Fibroblast of lung (primary cell): ENCODE results near the gene OR5V1. TPM values are rescaled to one million over a fixed set of nuclear protein-coding genes. Genes with fewer than 3 reads are reported as not detected.

Experiments used
- DNase-seq, 2 donors: peaks; one replicate each; pipeline versions ENCODE4 v3.0.0 to v3.0.0-alpha.2; 2010; ENCODE audit warnings: low read depth in 2 of 2
- H2AFZ ChIP-seq: 2 replicates; pipeline ENCODE4 v1.5.1; 2012; ENCODE audit warnings: low read length, control low read depth, inconsistent platforms
- H3K27ac ChIP-seq: 2 replicates; pipeline ENCODE4 v1.5.1; 2011; ENCODE audit warnings: low read length, control low read depth; ENCODE audit not compliant: insufficient read depth
- H3K27me3 ChIP-seq: 2 replicates; pipeline ENCODE4 v1.5.1; 2011; ENCODE audit warnings: mild to moderate bottlenecking, low read length; ENCODE audit not compliant: control insufficient read depth, insufficient read depth
- H3K36me3 ChIP-seq: 2 replicates; pipeline ENCODE4 v1.5.1; 2011; ENCODE audit warnings: low read length; ENCODE audit not compliant: control insufficient read depth, insufficient read depth
- H3K4me1 ChIP-seq: 2 replicates; pipeline ENCODE4 v1.5.1; 2011; ENCODE audit warnings: low read length; ENCODE audit not compliant: control insufficient read depth, insufficient read depth; ENCODE audit errors: extremely low read depth
- H3K4me2 ChIP-seq: 2 replicates; pipeline ENCODE4 v1.5.1; 2011; ENCODE audit warnings: low read length, control low read depth; ENCODE audit not compliant: insufficient read depth; ENCODE audit errors: extremely low read depth
- H3K4me3 ChIP-seq, 4 experiments: fragments of 200-600 bp in 1 of 4; sonication (generic) in 1 of 4; replicated peaks in 1 of 4; 2 replicates each; pipeline ENCODE4 v1.5.1; 2011 to 2016; ENCODE audit warnings: low read length in 4 of 4, low read depth in 3 of 4, mild to moderate bottlenecking in 3 of 4, control low read depth in 2 of 4, inconsistent platforms in 1 of 4, mixed read lengths in 1 of 4; ENCODE audit not compliant: insufficient read depth in 1 of 4; ENCODE audit errors: control extremely low read depth in 1 of 4
- H3K79me2 ChIP-seq: 2 replicates; pipeline ENCODE4 v1.5.1; 2012; ENCODE audit warnings: mild to moderate bottlenecking, low read length, inconsistent platforms; ENCODE audit not compliant: control insufficient read depth, insufficient read depth
- H3K9ac ChIP-seq: 2 replicates; pipeline ENCODE4 v1.5.1; 2011; ENCODE audit warnings: mild to moderate bottlenecking, low read length, control low read depth; ENCODE audit not compliant: insufficient read depth
- H3K9me3 ChIP-seq: 2 replicates; pipeline ENCODE4 v1.5.1; 2012; ENCODE audit warnings: low read depth, low read length; ENCODE audit not compliant: control insufficient read depth, insufficient read depth
- H4K20me1 ChIP-seq: 2 replicates; pipeline ENCODE4 v1.5.1; 2011; ENCODE audit warnings: low read length; ENCODE audit not compliant: control insufficient read depth, insufficient read depth; ENCODE audit errors: extremely low read depth
- EZH2 ChIP-seq: IDR thresholded peaks from 2 replicates; pipeline ENCODE4 v1.5.1; 2012; ENCODE audit warnings: low read length, control low read depth, mild to moderate bottlenecking; ENCODE audit errors: missing control alignments
- polyA plus RNA-seq, 2 donors: library from polyadenylated mRNA; depleted of rRNA in 1 of 2; stranded (reverse) in 1 of 2; unstranded in 1 of 2; fragments of >200 nt; gene quantifications; 2 replicates each; pipeline ENCODE4 v1.2.1, GENCODE V29; 2011 to 2012; ENCODE audit warnings: missing spikeins in 1 of 2
- total RNA-seq: library from RNA; depleted of rRNA; stranded (reverse); fragments of >200 nt; gene quantifications from 2 replicates; pipeline ENCODE4 v1.2.1, GENCODE V29; 2014
- TF ChIP-seq, protein P1 (sequence below), 2 donors: IDR thresholded peaks in 1 of 2; conservative IDR thresholded peaks in 1 of 2; 1 replicate in 1 of 2; 2 replicates in 1 of 2; pipeline ENCODE4 v1.5.1; 2011 to 2012; ENCODE audit warnings: low read length in 2 of 2, control low read depth in 1 of 2, inconsistent platforms in 1 of 2, low read depth in 1 of 2, mild to moderate bottlenecking in 1 of 2

The OR5V1 gene
- total and polyA plus RNA-seq, 2 donors (not counting 1 experiment from before 2014, with no cell fraction given): not detected

- DNase-seq: no peak
- no peak overlapping the region for H3K4me3 ChIP-seq
- no peaks in the 10 kb centered on the region for H3K36me3 ChIP-seq
- H3K9ac ChIP-seq: no peak overlapping the region
- H3K9me3 ChIP-seq: no peaks in the 10 kb centered on the region
- no peak overlapping the region for H3K27ac ChIP-seq
- TF ChIP-seq, protein P1, sequence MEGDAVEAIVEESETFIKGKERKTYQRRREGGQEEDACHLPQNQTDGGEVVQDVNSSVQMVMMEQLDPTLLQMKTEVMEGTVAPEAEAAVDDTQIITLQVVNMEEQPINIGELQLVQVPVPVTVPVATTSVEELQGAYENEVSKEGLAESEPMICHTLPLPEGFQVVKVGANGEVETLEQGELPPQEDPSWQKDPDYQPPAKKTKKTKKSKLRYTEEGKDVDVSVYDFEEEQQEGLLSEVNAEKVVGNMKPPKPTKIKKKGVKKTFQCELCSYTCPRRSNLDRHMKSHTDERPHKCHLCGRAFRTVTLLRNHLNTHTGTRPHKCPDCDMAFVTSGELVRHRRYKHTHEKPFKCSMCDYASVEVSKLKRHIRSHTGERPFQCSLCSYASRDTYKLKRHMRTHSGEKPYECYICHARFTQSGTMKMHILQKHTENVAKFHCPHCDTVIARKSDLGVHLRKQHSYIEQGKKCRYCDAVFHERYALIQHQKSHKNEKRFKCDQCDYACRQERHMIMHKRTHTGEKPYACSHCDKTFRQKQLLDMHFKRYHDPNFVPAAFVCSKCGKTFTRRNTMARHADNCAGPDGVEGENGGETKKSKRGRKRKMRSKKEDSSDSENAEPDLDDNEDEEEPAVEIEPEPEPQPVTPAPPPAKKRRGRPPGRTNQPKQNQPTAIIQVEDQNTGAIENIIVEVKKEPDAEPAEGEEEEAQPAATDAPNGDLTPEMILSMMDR (conservative IDR thresholded peaks at IDR 0.05 in 1 of 2, IDR thresholded peaks at IDR 0.05 in 1 of 2; ENCODE audit: low read depth in 1 of 2, low read length in 2 of 2): no peak
- TF ChIP-seq EZH2: no peak
- no peaks in the 10 kb centered on the region for H3K4me1 ChIP-seq
- H4K20me1 ChIP-seq: no peaks in the 10 kb centered on the region
- H3K27me3 ChIP-seq: no peaks in the 10 kb centered on the region
- H3K4me2 ChIP-seq: no peak overlapping the region
- no peaks in the 10 kb centered on the region for H3K79me2 ChIP-seq
- no peak overlapping the region for H2AFZ ChIP-seq
These were observed 30.9 kb upstream of the OR5V1 start for GRCh38 chr6:29399525-29399924.

GRCh38 chr6:29395331-29395730 is 26.7 kb upstream of the OR5V1 start, which contains the start of gene OR12D2:
Gene OR12D2, plus strand, starts transcription at chr6:29395631. Its CDS starts 1,069 bp downstream, at chr6:29396700.
- Histone ChIP-seq H3K9me3 (no peaks in the 10 kb centered on the region), H3K27me3 (no peaks in the 10 kb centered on the region), H2AFZ (no peak within 1 kb of the TSS), H3K4me2 (no peak within 1 kb of the TSS), H3K36me3 (no peaks in the 10 kb centered on the region), H3K9ac (no peak within 1 kb of the TSS), H4K20me1 (no peaks in the 10 kb centered on the region), H3K4me3 (no peak within 1 kb of the TSS), H3K79me2 (no peaks in the 10 kb centered on the region), H3K27ac (no peak within 1 kb of the TSS), H3K4me1 (no peaks in the 10 kb centered on the region)
- TF ChIP-seq, protein P1 (conservative IDR thresholded peaks at IDR 0.05 in 1 of 2, IDR thresholded peaks at IDR 0.05 in 1 of 2; ENCODE audit: low read depth in 1 of 2, low read length in 2 of 2): no peak
- no peak for TF ChIP-seq EZH2
- DNase-seq: no peak

GRCh38 chr6:29388533-29388932 is 19.9 kb upstream of the OR5V1 start:
- no peaks in the 10 kb centered on the region for H3K79me2 ChIP-seq
- no peak overlapping the region for H3K9ac ChIP-seq
- no peaks in the 10 kb centered on the region for H3K36me3 ChIP-seq
- no peaks in the 10 kb centered on the region for H4K20me1 ChIP-seq
- no peaks in the 10 kb centered on the region for H3K4me1 ChIP-seq
- no peak for TF ChIP-seq EZH2
- TF ChIP-seq, protein P1 (conservative IDR thresholded peaks at IDR 0.05 in 1 of 2, IDR thresholded peaks at IDR 0.05 in 1 of 2; ENCODE audit: low read depth in 1 of 2, low read length in 2 of 2): no peak
- H3K27ac ChIP-seq: no peak overlapping the region
- H3K4me2 ChIP-seq: no peak overlapping the region
- no peaks in the 10 kb centered on the region for H3K27me3 ChIP-seq
- no peak overlapping the region for H2AFZ ChIP-seq
- DNase-seq: no peak
- no peak overlapping the region for H3K4me3 ChIP-seq
- H3K9me3 ChIP-seq: no peaks in the 10 kb centered on the region
